GM12878 (cell line): ENCODE data around the gene RALB. TPM values are rescaled to one million over a fixed set of nuclear protein-coding genes. Genes with fewer than 3 reads are reported as not detected.

ENCODE experiments used
- ATAC-seq: fragments of 200-7000 bp; cut with Tn5 transposase; 3 replicates; pipeline ENCODE4 v1.9.1; 2020; ENCODE audit warnings: mild to moderate bottlenecking, moderate library complexity
- BruUV-seq: library from RNA; stranded (reverse); fragments of 400-500 nt; replicated peaks from 2 replicates; lab custom pipeline; 2021; lab: Mats Ljungman, UMichigan
- CTCF ChIA-PET: fragments of 300-600 bp; sonication (Branson Sonifier 250); formaldehyde crosslinking; extraction: SDS; loops from one replicate; lab custom pipeline; 2021; ENCODE audit warnings: inconsistent platforms; lab: Yijun Ruan, JAX
- POLR2A ChIA-PET: fragments of 350-600 bp; formaldehyde crosslinking; extraction: SDS; loops from one replicate; lab custom pipeline; 2021; ENCODE audit warnings: inconsistent platforms; lab: Charles Lee
- RAD21 ChIA-PET: fragments of 300-600 bp; sonication (Branson Sonifier 250); formaldehyde crosslinking; loops from one replicate; lab custom pipeline; 2023; ENCODE audit warnings: antibody characterized with exemption; ENCODE audit not compliant: unreplicated experiment; lab: Charles Lee
- SMC1A ChIA-PET: fragments of 300-600 bp; sonication (Branson Sonifier 250); formaldehyde crosslinking; loops from one replicate; lab custom pipeline; 2023; ENCODE audit not compliant: unreplicated experiment, uncharacterized antibody; lab: Charles Lee
- DNase-seq: peaks from one replicate; pipeline ENCODE4 v3.0.0-alpha.2; 2011; ENCODE audit warnings: low read depth, low spot score
- FAIRE-seq: peaks from 3 replicates; lab custom pipeline; 2011; peaks lifted over from hg19 to GRCh38; lab: Jason Lieb, UNC
- H2AFZ ChIP-seq: 2 replicates; pipeline ENCODE4 v1.6.0; 2011; ENCODE audit warnings: low read depth, low read length, control low read depth; ENCODE audit not compliant: control insufficient read depth
- H3K27ac ChIP-seq: 2 replicates; pipeline ENCODE4 v1.5.1; 2011; ENCODE audit warnings: control low read depth; ENCODE audit not compliant: control insufficient read depth, insufficient read depth
- H3K27me3 ChIP-seq, 2 experiments: replicated peaks in 1 of 2; 2 replicates each; pipeline versions ENCODE4 v1.6.0 to v1.6.1; 2011; ENCODE audit warnings: low read length in 1 of 2; ENCODE audit not compliant: control insufficient read depth in 2 of 2, insufficient read depth in 2 of 2
- H3K36me3 ChIP-seq, 2 experiments: 2 replicates each; pipeline ENCODE4 v1.5.1; 2011; ENCODE audit warnings: low read length in 1 of 2; ENCODE audit not compliant: control insufficient read depth in 2 of 2, insufficient read depth in 2 of 2
- H3K4me1 ChIP-seq: 2 replicates; pipeline ENCODE4 v1.6.1; 2011; ENCODE audit warnings: mild to moderate bottlenecking, low read length, moderate library complexity, mixed read lengths; ENCODE audit not compliant: control insufficient read depth, insufficient read depth
- H3K4me2 ChIP-seq: 2 replicates; pipeline ENCODE4 v1.6.0; 2011; ENCODE audit warnings: control low read depth; ENCODE audit not compliant: control insufficient read depth, insufficient read depth
- H3K4me3 ChIP-seq: fragments of 200-600 bp; sonication (generic); 2 replicates; pipeline ENCODE4 v1.5.1; 2016
- H3K79me2 ChIP-seq: 2 replicates; pipeline ENCODE4 v1.6.0; 2011; ENCODE audit warnings: low read length; ENCODE audit not compliant: control insufficient read depth, insufficient read depth
- H3K9ac ChIP-seq: 2 replicates; pipeline ENCODE4 v1.8.0; 2011; ENCODE audit warnings: low read length, control low read depth, mixed read lengths; ENCODE audit not compliant: control insufficient read depth, insufficient read depth
- H3K9me3 ChIP-seq: replicated peaks from 3 replicates; pipeline ENCODE4 v1.5.1; 2011; ENCODE audit warnings: mild to moderate bottlenecking, low read length; ENCODE audit not compliant: control insufficient read depth, insufficient read depth
- H4K20me1 ChIP-seq: 2 replicates; pipeline ENCODE4 v1.6.0; 2011; ENCODE audit not compliant: control insufficient read depth, insufficient read depth
- BRCA1 ChIP-seq: IDR thresholded peaks from 2 replicates; pipeline ENCODE4 v1.6.1; 2011; ENCODE audit warnings: low read depth, low read length, improper control_type of control experiment
- CREB1 ChIP-seq: IDR thresholded peaks from 2 replicates; pipeline ENCODE4 v1.6.1; 2012; ENCODE audit warnings: low read depth, mild to moderate bottlenecking, inconsistent platforms
- E4F1 ChIP-seq: fragments of 450-650 bp; IDR thresholded peaks from 2 replicates; pipeline ENCODE4 v1.6.1; 2018; ENCODE audit warnings: borderline replicate concordance, mild to moderate bottlenecking; ENCODE audit not compliant: partially characterized antibody
- EED ChIP-seq: sonication (generic); IDR thresholded peaks from 2 replicates; pipeline ENCODE4 v1.6.1; 2016; ENCODE audit warnings: antibody characterized with exemption, low read depth
- HSF1 ChIP-seq: fragments of 150-350 bp; IDR thresholded peaks from 2 replicates; pipeline ENCODE4 v1.6.1; 2014; ENCODE audit warnings: mild to moderate bottlenecking, low read depth, low read length
- IRF3 ChIP-seq: fragments of 450-650 bp; IDR thresholded peaks from 2 replicates; pipeline ENCODE4 v1.6.1; 2014; ENCODE audit warnings: mild to moderate bottlenecking
- MYB ChIP-seq: fragments of 150-350 bp; IDR thresholded peaks from 2 replicates; pipeline ENCODE4 v1.6.1; 2014; ENCODE audit warnings: mild to moderate bottlenecking, low read depth, low read length, borderline replicate concordance
- PML ChIP-seq: IDR thresholded peaks from 2 replicates; pipeline ENCODE4 v1.6.1; 2012; ENCODE audit warnings: low read length, inconsistent platforms
- TBL1XR1 ChIP-seq: IDR thresholded peaks from 2 replicates; pipeline ENCODE4 v1.6.1; 2012; ENCODE audit warnings: low read depth, low read length, improper control_type of control experiment
- WGBS: methylation state at CpG from one replicate; pipeline ENCODE4 v1.1.6; 2016; ENCODE audit warnings: low lambda C conversion rate; ENCODE audit not compliant: insufficient replicate concordance, insufficient coverage; ENCODE audit errors: missing lambda C conversion rate; 5-methylcytosine and 5-hydroxymethylcytosine counted together
- in situ Hi-C: fragments of 300-500 bp; cut with MboI; formaldehyde crosslinking; loops from 9 replicates; pipeline ENCODE4 v1.14.3; 2018; ENCODE audit warnings: mixed read lengths
- intact Hi-C: fragments of 100-400 bp; cut with micrococcal nuclease; formaldehyde crosslinking; loops from one replicate; pipeline ENCODE4 v1.14.2; 2022; ENCODE audit not compliant: unreplicated experiment
- polyA plus RNA-seq, 11 experiments: library from polyadenylated mRNA; depleted of rRNA in 4 of 11; unstranded in 6 of 11; stranded (reverse) in 5 of 11; fragments of >200 nt; fragmentation: Nextera tagmentation in 4 of 11; fragmentation: Illumina TruSeq in 1 of 11; extraction: Ambion mirVana in 4 of 11; extraction: Trizol in 1 of 11; gene quantifications; 1 replicate in 1 of 11; 2 replicates in 10 of 11; pipeline versions ENCODE4 v1.2.1 to v1.2.3, GENCODE V29; 2011 to 2016; ENCODE audit warnings: inconsistent platforms in 2 of 11, missing spikeins in 2 of 11, low read depth in 1 of 11
- total RNA-seq, 4 experiments: library from RNA; depleted of rRNA in 3 of 4; stranded (reverse); fragments of >200 nt in 3 of 4; fragmentation: Illumina TruSeq in 1 of 4; extraction: Trizol in 1 of 4; gene quantifications; 2 replicates each; pipeline versions ENCODE4 v1.2.1 to v1.2.3, GENCODE V29; 2013 to 2021

Gene RALB
- total and polyA plus RNA-seq, 10 of the 15 experiments (the other 5 are each of a cell fraction or from before 2014, with no cell fraction given), result 8.3 to 54.0 (median 24.2) TPM

- ATAC-seq, result no peak
- CTCF ChIA-PET, result interaction anchor here (0.7 to 1.4 kb wide), 2 partner anchors 8 to 10 kb away, joined by 3 read pairs; no protein-coding TSS in a partner anchor
Observed at GRCh38 chr2:120303177-120303576, 50.5 kb downstream of the RALB start.

More at GRCh38 chr2:120303177-120303576, 50.5 kb downstream of the RALB start:
- no peaks in the 10 kb centered on the region for H3K79me2 ChIP-seq
- in situ Hi-C loops, result no loop called here
- peaks cover 17% of the 10 kb centered on the region for H3K4me1 ChIP-seq
- ChIA-PET SMC1A (interaction anchor here (1.2 to 1.3 kb wide), 2 partner anchors 10 to 71 kb away, joined by 3 read pairs; no protein-coding TSS in a partner anchor), RAD21 (interaction anchor here (0.7 kb wide), 2 partner anchors 10 to 12 kb away, joined by 3 read pairs; no protein-coding TSS in a partner anchor), POLR2A (interaction anchor here (1.0 to 1.5 kb wide), 2 partner anchors 10 to 48 kb away, joined by 3 to 9 read pairs; no protein-coding TSS in a partner anchor)
- no peak overlapping the region for H3K4me2 ChIP-seq
- TF ChIP-seq TBL1XR1, result no peak
- TF ChIP-seq CREB1, result no peak
- TF ChIP-seq IRF3, result no peak
- TF ChIP-seq HSF1, result no peak
- TF ChIP-seq EED, result no peak
- TF ChIP-seq E4F1, result no peak
- TF ChIP-seq MYB, result no peak
- no peak for TF ChIP-seq BRCA1
- no peak for TF ChIP-seq PML
- no peak for FAIRE-seq
- H3K27ac ChIP-seq, result no peak overlapping the region
- no peak overlapping the region for H3K9ac ChIP-seq
- H4K20me1 ChIP-seq, result no peaks in the 10 kb centered on the region
- BruUV-seq, result no TSS peak
- no peaks in the 10 kb centered on the region for H3K9me3 ChIP-seq
- H3K36me3 ChIP-seq, result no peaks in the 10 kb centered on the region; a peak in 1 of 4 replicates
- H2AFZ ChIP-seq, result no peak overlapping the region; the same call in 1 of the 2 replicates
- no peaks in the 10 kb centered on the region for H3K27me3 ChIP-seq
- DNase-seq, result no peak
- intact Hi-C loops, result no loop called here
- WGBS, result 71% methylated on average over 6 of the region's 6 CpGs
- H3K4me3 ChIP-seq, result no peak overlapping the region
